HEK293 (cell line): ENCODE data around the gene MAEA.

ENCODE experiments used
- SP7 ChIP-seq: fragments of 450-650 bp; formaldehyde crosslinking; IDR thresholded peaks from 2 replicates; pipeline ENCODE4 v1.5.1; 2016; ENCODE audit warnings: missing biosample characterization, missing genetic modification characterization
- TCF7L2 ChIP-seq: IDR thresholded peaks from 2 replicates; pipeline ENCODE4 v1.6.1; 2011; ENCODE audit warnings: low read depth, mild to moderate bottlenecking, inconsistent platforms, low read length, moderate library complexity, borderline replicate concordance
- ZNF138 ChIP-seq: fragments of 450-650 bp; formaldehyde crosslinking; IDR thresholded peaks from 2 replicates; pipeline ENCODE4 v1.5.1; 2016; ENCODE audit warnings: missing biosample characterization, missing genetic modification characterization, borderline replicate concordance
- ZNF223 ChIP-seq: fragments of 450-650 bp; formaldehyde crosslinking; IDR thresholded peaks from 2 replicates; pipeline ENCODE4 v1.5.1; 2016; ENCODE audit warnings: missing biosample characterization, missing genetic modification characterization
- ZNF514 ChIP-seq: fragments of 450-650 bp; formaldehyde crosslinking; IDR thresholded peaks from 2 replicates; pipeline ENCODE4 v1.5.1; 2016; ENCODE audit warnings: missing biosample characterization, missing genetic modification characterization

DNA sequence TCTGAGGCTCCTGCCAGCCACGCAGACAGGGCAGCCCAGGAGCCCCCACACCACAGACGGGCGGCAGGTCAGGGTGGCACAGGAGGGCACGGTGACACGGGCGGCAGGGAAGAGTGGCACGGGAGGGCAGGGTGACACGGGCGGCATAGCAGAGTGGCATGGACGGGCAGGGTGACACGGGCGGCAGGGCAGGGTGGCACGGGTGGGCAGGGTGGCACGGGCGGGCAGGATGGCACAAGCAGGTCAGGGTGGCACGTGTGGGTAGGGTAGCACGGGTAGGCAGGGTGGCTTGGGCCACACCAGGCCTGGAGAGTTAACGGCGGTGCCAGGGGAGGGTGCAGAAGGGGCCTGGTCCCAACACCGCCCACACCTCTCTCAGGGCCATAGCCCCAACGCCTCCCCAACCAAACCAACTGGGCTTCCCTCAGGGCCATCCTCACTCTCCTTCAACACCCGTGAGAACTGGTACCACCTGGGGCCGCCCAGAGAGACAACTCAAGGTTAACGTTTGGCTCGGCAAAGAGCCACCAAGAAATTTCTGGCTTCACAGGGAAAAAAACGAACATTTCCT, 44.1 kb upstream of the MAEA start:
- no peak for TF ChIP-seq TCF7L2
- no peak for TF ChIP-seq ZNF514 (tag by site-specific recombination)
- no peak for TF ChIP-seq ZNF138 (tag by site-specific recombination)
- TF ChIP-seq ZNF223: no peak
- TF ChIP-seq SP7 (tag by site-specific recombination): no peak
